HG03565 (cell line): ENCODE measurements around the gene S1PR4.
"Not testable (repeated sequence)": the region's sequence is repeated elsewhere in the genome, so short reads cannot be mapped to it uniquely, and the experiment has no call there.

Experiments
- ATAC-seq: cut with Tn5 transposase; IDR thresholded peaks from one replicate; pipeline ENCODE4 v1.9.1; 2021; ENCODE audit warnings: mild to moderate bottlenecking, moderate library complexity; ENCODE audit not compliant: unreplicated experiment

The S1PR4 gene

DNA sequence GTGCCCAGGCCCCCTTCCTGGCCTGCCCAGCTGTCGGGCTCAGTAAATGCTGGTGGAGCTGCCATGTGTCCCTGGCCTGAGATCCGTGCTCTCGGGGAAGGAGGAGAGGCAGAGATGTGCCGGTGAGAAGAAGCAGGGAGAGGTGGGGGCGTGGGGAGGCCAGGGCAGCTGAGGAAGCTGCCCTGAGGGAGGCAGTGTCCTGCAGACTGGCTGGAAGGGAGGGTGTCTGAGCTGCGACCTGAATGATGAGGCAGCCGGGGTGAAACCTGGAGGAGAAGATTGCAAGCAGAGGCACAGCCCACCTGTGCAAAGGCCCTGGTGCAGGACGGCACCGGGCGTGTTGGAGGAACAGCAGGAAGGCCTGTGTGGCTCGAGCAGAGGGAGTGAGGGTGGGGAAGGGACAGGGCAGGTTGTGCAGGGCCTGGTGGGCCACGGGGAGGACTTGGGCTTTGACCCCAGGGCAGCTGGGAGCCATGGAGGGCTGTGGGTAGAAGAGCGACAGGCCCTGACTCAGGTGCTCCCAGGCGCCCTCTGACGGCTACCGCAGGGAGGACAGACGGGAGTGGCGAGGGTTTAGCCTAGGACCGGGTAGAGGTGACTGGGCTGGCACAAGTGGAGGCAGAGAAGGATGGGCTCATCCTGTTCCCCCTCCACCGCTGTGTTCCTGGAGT lies 31.9 kb downstream of the S1PR4 start:
- ATAC-seq = no peak

DNA sequence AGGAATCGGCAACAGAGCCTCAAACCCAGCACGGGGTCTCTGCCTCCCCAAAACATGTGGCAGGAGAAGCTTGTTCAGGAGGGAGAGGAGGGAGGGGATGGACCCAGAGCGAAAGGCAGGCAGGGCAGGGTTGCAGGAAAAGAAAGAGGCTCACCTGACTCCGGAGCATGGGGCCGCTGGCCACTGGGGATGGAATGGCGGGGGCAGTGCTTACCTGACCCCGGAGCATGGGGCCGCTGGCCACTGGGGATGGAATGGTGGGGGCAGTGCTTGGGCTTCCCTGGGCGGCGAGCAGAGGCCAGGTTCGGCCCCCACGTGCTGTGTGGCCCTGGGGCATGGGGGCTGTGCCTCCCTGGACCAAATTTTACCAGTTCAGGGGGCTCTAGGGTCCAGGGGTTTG lies 32.6 kb downstream of the S1PR4 start:
- ATAC-seq = no peak

DNA sequence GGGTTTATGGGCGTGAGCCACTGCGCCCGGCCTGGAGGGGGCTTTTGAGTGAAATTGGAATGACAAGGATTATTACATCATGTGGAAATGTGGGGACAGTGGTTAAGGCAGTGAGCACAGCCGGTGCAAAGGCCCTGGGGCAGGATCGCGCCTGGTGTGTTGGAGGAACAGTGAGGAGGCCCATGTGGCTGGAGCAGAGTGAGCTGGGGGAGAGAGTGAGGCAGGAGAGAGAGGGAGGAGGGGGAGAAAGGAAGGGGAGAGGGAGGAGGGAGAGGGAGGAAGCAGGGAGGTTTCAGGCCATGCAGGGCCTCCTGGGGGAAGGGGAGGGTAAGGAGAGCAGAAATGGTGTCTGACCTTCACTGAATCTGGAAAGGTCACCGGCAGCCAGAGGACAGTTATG lies 34.6 kb downstream of the S1PR4 start:
- no peak for ATAC-seq

DNA sequence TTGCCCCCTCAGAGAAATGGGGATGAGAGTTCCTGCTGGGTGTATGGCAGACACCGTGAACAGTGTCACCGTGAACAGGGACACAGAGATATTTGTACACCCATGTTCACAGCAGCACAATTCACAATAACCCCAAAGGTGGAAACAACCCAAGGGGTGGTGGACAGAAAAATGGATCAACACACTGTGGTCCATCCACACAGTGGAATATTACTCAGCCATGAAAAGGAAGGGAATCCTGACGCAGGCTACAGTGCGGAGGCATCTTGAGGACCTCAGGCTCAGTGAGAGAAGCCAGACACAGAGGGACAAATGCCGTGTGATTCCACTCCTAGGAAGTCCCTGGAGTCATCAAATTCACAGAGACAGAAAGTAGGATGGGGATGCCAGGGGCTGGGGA lies 38.3 kb downstream of the S1PR4 start:
- no peak for ATAC-seq

DNA sequence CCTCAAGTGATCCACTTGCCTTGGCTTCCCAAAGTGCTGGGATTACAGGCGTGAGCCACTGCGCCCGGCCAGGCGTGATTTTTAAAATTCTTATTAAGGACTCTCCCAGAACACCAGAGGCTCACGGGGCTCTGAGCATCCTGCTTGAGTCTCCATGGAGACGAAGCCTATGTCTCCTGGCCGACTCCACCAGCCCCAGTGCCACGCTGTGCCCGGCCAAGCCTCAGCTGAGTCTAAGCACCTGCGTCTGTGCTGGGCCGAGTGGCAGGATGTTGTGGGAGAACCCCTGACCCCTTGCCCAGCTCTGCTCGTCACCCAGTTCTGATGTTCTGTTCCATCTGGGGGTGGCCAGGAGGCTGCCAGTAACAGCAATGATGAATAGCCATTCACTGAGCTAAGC lies 42.0 kb downstream of the S1PR4 start:
- ATAC-seq = no peak

DNA sequence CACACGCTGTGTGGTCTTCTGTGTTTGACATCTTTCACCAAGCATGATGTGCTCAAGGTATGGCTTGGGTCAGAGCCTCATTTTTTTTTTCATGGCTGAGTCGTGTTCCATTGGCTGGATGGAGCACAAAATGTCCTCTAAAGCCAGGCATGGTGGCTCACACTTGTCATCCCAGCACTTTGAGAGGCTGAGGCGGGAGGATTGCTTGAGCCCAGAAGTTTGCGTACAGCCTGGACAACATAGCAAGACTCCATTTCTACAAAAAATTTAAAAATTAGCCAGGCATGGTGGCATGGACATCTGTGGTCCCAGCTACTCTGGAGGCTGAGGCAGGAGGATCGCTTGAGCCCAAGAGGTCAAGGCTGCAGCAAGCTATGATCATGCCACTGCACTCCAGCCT lies 43.0 kb downstream of the S1PR4 start:
- ATAC-seq = not testable (repeated sequence)

DNA sequence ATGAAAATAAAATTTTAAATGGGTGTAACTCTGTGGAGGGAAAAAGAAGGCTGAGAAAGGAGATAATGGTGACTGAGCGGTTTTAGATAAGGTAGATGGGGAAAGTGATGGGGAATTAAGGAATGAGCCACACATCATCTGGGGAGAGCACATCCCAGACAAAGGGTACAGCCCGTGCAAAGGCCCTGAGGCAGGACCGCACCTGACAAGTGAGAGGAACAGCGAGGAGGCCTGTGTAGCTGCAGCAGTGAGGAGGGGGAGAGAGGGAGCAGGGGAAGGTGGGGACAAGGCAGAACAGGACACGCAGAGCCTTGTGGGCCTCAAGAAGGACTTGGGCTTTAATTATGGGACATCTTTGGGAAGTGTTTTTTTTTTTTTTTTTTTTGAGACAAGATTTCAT lies 44.1 kb downstream of the S1PR4 start:
- no peak for ATAC-seq

DNA sequence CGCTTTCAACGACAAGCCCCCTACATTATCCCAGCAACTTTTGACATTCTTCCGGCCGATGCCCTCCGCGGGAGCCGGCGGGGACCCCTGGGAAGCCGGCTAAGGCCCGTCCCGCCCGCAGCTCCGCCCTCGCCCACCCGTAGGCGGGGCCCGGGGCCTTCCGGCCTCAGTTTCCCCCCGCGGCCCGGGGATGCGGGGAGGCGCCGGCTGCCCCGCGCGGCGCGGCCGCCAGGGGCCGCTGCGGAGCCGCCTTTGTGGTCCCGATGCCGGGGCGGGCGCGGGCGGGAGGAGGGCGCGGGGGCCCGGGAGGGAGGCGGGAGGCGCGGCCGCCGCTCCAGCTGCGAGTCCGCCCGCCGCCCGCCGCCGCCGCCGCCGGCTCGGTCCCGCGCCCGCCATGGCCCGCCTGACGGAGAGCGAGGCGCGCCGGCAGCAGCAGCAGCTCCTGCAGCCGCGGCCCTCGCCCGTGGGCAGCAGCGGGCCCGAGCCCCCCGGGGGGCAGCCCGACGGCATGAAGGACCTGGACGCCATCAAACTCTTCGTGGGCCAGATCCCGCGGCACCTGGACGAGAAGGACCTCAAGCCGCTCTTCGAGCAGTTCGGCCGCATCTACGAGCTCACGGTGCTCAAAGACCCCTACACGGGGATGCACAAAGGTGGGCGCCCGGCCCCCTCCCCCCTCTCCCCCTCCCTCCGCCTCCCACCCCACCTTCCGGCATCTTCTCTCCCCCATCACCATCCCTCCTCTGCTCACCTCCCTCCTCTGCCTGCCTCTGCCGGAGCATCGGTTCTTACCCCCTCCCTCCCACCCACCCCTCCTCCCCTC lies 46.0 kb downstream of the S1PR4 start, which contains the start of gene CELF5:
Gene CELF5, plus strand, starts transcription at position 316 of the 823 bp plus-strand sequence. Its CDS starts 79 bp downstream, at position 395.
- ATAC-seq = no peak

DNA sequence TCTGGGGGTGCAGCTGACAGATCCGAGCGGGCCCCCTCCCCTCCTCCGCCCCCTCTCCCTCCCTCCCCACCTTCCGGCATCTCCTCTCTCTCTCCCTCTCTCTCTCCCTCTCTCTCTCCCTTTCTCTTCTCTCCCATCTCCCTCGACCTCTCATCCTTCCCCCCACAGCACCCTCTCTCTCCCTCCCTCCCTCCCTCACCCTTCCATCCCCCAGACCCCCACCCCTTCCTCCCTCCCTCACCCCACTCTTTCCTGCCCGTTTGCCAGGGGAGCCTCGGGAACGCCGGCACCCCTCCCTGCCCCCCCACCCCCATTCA lies 46.6 kb downstream of the S1PR4 start:
- ATAC-seq = no peak

DNA sequence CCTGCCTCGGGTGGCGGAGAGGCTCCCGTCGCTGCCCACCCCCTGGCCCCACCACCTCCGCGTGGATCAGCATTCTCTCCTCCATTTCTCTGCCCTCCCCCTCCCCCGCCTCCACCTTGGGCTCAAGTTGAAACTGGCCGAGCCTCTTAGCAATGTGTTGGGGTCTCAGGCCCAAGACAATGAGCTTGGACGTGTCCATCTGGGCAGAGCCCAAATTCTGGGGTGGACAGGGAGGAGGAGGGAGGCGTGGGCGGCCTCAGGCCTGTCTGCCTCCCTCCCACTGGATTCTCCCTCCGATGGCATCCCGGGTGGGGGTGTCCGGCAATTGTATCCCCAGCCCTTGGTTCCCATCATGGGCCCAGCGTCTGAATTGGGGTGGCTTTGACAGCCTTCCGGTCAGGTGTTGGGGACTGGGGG lies 47.1 kb downstream of the S1PR4 start:
- ATAC-seq = no peak

DNA sequence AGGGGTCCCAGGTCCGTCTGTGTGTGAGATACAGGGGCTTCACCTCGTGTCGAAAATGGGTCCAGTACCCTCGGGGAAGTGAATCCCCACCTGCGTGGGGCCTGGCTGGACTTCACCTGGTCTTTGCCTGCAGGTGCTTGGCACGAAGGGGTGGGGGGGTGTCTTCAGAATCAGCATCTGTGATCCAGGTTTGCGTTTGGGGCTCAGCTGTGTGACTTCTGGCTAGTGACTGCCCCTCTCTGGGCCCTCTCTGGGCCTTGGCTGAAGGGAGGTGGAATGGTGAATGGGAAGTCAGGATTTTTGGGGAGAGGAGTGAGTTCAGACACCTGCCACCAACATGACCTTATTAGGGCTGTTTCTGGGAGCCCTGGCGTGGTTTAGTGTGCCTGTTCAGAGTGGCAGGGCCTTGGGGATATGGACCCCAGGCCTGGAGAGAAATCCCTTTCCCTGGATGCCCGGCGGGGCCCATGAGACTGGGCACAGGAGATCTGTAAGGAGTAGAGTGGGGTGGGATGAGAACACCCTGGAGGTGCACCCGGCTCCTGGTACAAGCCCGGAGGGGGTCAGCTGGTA lies 48.6 kb downstream of the S1PR4 start:
- no peak for ATAC-seq

DNA sequence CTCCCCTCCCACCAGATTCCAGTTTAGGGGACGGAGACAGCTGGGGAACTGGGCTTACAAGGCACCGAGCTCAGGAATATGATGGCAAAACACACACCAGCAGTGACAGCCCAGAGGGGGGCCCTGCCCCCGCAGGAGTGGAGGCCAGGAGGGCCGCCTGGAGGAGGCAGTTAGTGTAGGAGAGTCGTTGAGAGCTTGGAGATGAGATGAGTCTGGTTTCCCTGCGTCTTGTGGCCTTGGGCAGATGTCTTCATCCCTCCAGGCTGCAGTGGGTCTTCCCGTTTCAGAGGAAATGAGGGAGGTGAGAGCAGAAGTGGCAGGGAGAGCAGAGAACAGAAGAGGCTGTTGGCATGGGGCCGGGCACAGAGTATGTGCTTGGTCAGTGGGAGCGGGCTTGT lies 50.8 kb downstream of the S1PR4 start:
- no peak for ATAC-seq
